ENCODE measurements around the gene THAP3. TPM values are rescaled to one million over a fixed set of nuclear protein-coding genes. Genes with fewer than 3 reads are reported as not detected.

Gene THAP3
- total and polyA plus RNA-seq, 2 of the 8 experiments (the other 6 are each of a cell fraction or from before 2014, with no cell fraction given), result 8.2 to 15.3 TPM

DNA sequence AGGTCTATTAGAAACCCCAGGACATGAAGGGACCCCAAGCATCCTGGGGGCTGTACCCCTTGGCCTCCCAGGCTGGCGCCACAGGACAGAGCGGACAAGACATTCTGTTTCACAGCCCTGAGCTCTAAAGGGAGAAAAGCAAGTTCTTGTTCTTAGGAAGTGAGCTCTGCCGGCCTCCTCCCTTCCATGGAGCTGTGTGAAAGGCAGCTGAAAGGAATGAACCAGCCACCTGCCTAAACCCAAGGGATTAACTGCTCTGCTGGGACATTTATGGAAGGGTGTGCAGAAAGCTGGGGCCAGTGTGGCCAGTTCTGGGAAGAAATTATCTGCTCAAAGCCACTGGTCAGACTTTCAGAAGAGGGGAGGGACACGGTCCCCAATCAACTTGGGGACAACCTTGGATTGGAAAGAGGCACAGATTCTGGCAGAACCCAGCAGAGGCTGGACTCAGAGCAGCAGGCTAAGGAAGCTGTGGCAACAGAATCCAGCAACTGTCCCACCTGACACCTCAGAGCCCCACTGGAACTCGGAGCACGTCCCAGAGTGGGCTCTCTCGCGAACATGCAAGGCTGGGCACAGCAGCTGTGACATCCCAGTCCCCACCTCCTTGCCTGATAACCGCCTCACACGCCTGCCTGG lies 24.1 kb upstream of the THAP3 start (continued):
- TF ChIP-seq SIN3A (conservative IDR thresholded peaks at IDR 0.05 in 1 of 2, IDR thresholded peaks at IDR 0.05 in 1 of 2; ENCODE audit: low read depth in 1 of 2, low read length in 2 of 2), result no peak
- no peak for TF ChIP-seq CHD1 (IDR thresholded peaks at IDR 0.05; ENCODE audit: low read depth, low read length)
- no peak for TF ChIP-seq CBX5 (IDR thresholded peaks at IDR 0.05; ENCODE audit: low read depth, low read length)
- no peak for TF ChIP-seq BACH1 (IDR thresholded peaks at IDR 0.05; ENCODE audit: low read length)
- TF ChIP-seq PHF8 (conservative IDR thresholded peaks at IDR 0.05; ENCODE audit: low read depth, low read length), result no peak
- no peak for TF ChIP-seq CHD2 (IDR thresholded peaks at IDR 0.05; ENCODE audit: low read length)

Data from H1 (cell line).